ENCODE measurements around the gene KPNA6. TPM values are rescaled to one million over a fixed set of nuclear protein-coding genes. Genes with fewer than 3 reads are reported as not detected.

KPNA6 gene
- total and polyA plus RNA-seq, 9 of the 15 experiments (the other 6 are each of a cell fraction or from before 2014, with no cell fraction given) = 20.1 to 54.6 (median 32.2) TPM

DNA sequence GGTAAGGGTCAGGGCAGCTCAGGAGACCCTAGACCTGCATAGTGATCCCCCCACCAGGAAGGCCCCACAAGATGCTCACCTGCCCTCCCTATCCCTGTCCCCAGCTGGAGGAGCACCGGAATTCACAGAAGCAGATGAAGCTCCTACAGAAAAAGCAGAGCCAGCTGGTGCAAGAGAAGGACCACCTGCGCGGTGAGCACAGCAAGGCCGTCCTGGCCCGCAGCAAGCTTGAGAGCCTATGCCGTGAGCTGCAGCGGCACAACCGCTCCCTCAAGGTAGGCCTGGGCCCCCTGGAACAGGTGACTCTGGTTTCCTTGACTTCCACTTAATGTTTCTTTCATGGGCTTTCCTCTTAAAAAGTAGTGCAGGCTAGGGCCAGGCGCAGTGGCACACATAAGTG is 80.0 kb downstream of the KPNA6 start:
- in situ Hi-C loops (cut with MboI) = no loop called here
- DNase-seq (ENCODE audit: extremely low read depth in 1 of 4, low spot score in 3 of 4) (no peak), ATAC-seq (no peak), FAIRE-seq (no peak)
- Histone ChIP-seq H3K4me3 (no peak overlapping the region), H3K4me1 (replicated peaks in 1 of 2; ENCODE audit: control insufficient read depth in 2 of 2, insufficient read depth in 2 of 2, low read length in 2 of 2) (peaks cover 3% of the 10 kb centered on the region in 2 experiments; a peak in 3 of 5 replicates), H3K27me3 (ENCODE audit: control insufficient read depth in 2 of 2, insufficient read depth in 2 of 2, low read length in 2 of 2) (no peaks in the 10 kb centered on the region), H3K4me2 (ENCODE audit: insufficient read depth, low read length) (no peak overlapping the region), H3K79me2 (ENCODE audit: control insufficient read depth, insufficient read depth, low read length) (peaks cover 36% of the 10 kb centered on the region), H3K27ac (ENCODE audit: extremely low read depth, low read depth, low read length) (no peak overlapping the region), H3K36me3 (ENCODE audit: control insufficient read depth, insufficient read depth, low read length) (peaks cover 91% of the 10 kb centered on the region), H2AFZ (ENCODE audit: low read depth, low read length) (no peak overlapping the region), H3K9me1 (ENCODE audit: control insufficient read depth, insufficient read depth, low read length) (peaks cover 4% of the 10 kb centered on the region), H3K9ac (ENCODE audit: insufficient read depth in 1 of 2, low read depth in 2 of 2, low read length in 2 of 2) (peak overlapping the region in 1 of 2 experiments; percentile 29; a peak in 1 of 4 replicates), H3K9me3 (replicated peaks; ENCODE audit: control insufficient read depth, insufficient read depth, low read depth, low read length) (no peaks in the 10 kb centered on the region), H4K20me1 (replicated peaks; ENCODE audit: control insufficient read depth, insufficient read depth, low read length) (no peaks in the 10 kb centered on the region)
- BruUV-seq (replicated peaks) = no TSS peak
- ChIA-PET POLR2A (interaction anchor here (0.6 to 11.6 kb wide), 4 partner anchors 8 to 114 kb away, joined by 3 to 201 read pairs (median 4); partner anchors contain the start of genes CCDC28B and TXLNA), CTCF (ENCODE audit: low intra/inter-chr PET ratio) (no interaction called here)
- intact Hi-C loops (cut with micrococcal nuclease) = loop anchor here (10.0 kb wide), 1 partner anchor 173 kb away; the partner anchor contains the start of gene KHDRBS1
- over 99% methylated on average over 9 of the region's 9 CpGs for WGBS (ENCODE audit: insufficient coverage, low coverage, missing lambda C conversion rate)
- peak; percentile 54; the same call in 1 of the 2 replicates for TF ChIP-seq RBFOX2 (IDR thresholded peaks at IDR 0.05; ENCODE audit: low read depth, low read length)
- TF ChIP-seq, protein P1, sequence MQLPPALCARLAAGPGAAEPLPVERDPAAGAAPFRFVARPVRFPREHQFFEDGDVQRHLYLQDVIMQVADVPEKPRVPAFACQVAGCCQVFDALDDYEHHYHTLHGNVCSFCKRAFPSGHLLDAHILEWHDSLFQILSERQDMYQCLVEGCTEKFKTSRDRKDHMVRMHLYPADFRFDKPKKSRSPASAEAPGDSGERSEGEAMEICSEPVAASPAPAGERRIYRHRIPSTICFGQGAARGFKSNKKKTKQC (CRISPR knock-in tag; IDR thresholded peaks at IDR 0.05) = no peak

DNA sequence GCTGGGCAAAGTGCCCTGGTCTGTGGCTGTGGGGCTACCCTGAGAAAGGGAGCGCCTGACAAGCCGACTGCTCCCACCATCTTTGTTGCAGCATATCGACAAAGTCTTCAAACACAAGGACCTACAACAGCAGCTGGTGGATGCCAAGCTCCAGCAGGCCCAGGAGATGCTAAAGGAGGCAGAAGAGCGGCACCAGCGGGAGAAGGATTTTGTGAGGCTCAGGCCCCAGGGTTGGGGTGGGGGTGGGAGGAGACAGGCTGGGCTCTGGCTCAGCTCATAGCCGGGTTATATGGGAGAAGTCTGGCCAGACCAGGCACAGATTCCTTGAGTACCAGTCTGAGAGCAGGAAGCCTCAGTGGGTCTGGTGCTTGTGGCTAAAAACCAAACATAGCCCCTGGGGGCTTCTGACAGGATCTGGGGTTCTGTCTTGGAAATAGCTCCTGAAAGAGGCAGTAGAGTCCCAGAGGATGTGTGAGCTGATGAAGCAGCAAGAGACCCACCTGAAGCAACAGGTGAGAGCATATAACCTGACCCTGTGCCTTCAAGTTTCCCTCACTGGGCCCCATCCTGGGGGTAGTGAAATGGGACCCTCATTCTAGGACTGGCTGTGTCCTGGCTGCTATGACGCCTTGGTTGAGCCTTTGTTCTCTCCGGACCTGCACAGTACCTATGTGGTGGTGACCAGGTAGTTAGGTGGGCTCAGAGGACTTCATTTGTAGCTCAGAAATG is 84.5 kb downstream of the KPNA6 start:
- Histone ChIP-seq H3K4me2 (ENCODE audit: insufficient read depth, low read length) (no peak overlapping the region), H4K20me1 (replicated peaks; ENCODE audit: control insufficient read depth, insufficient read depth, low read length) (no peaks in the 10 kb centered on the region; the same call in none of the 2 replicates), H3K4me1 (replicated peaks in 1 of 2; ENCODE audit: control insufficient read depth in 2 of 2, insufficient read depth in 2 of 2, low read length in 2 of 2) (peaks cover 0 to 5% of the 10 kb centered on the region in 2 experiments; a peak in 1 of 5 replicates), H3K9me3 (replicated peaks; ENCODE audit: control insufficient read depth, insufficient read depth, low read depth, low read length) (no peaks in the 10 kb centered on the region), H2AFZ (ENCODE audit: low read depth, low read length) (no peak overlapping the region), H3K27me3 (ENCODE audit: control insufficient read depth in 2 of 2, insufficient read depth in 2 of 2, low read length in 2 of 2) (no peaks in the 10 kb centered on the region), H3K79me2 (ENCODE audit: control insufficient read depth, insufficient read depth, low read length) (peaks cover under 1% of the 10 kb centered on the region; the same call in 1 of the 3 replicates), H3K4me3 (no peak overlapping the region), H3K27ac (ENCODE audit: extremely low read depth, low read depth, low read length) (no peak overlapping the region), H3K9ac (ENCODE audit: insufficient read depth in 1 of 2, low read depth in 2 of 2, low read length in 2 of 2) (peak overlapping the region in 1 of 2 experiments; percentile 19; a peak in 1 of 4 replicates), H3K36me3 (ENCODE audit: control insufficient read depth, insufficient read depth, low read length) (peaks cover 99% of the 10 kb centered on the region), H3K9me1 (ENCODE audit: control insufficient read depth, insufficient read depth, low read length) (no peaks in the 10 kb centered on the region)
- no TSS peak for BruUV-seq (replicated peaks)
- DNase-seq (ENCODE audit: extremely low read depth in 1 of 4, low spot score in 3 of 4) (no peak), ATAC-seq (no peak), FAIRE-seq (no peak)
- WGBS (ENCODE audit: insufficient coverage, low coverage, missing lambda C conversion rate) = 95% methylated on average over 8 of the region's 8 CpGs
- intact Hi-C loops (cut with micrococcal nuclease) = no loop called here
- CTCF ChIA-PET (ENCODE audit: low intra/inter-chr PET ratio) = no interaction called here
- in situ Hi-C loops (cut with MboI) = no loop called here
- TF ChIP-seq POLR2A (conservative IDR thresholded peaks at IDR 0.05) = 0 out of 2 replicates have a peak, but pooled peaks have one; percentile 11
- TF ChIP-seq FOXK1 (CRISPR knock-in tag; IDR thresholded peaks at IDR 0.05; ENCODE audit: borderline replicate concordance) = no peak
- peak; percentile 50; the same call in 1 of the 2 replicates for TF ChIP-seq POLR2G (IDR thresholded peaks at IDR 0.05; ENCODE audit: low read depth, low read length)
- peak; percentile 50 for TF ChIP-seq RBFOX2 (IDR thresholded peaks at IDR 0.05; ENCODE audit: low read depth, low read length)
- POLR2A ChIA-PET = interaction anchor here (0.5 to 10.8 kb wide), 8 partner anchors 8 to 356 kb away, joined by 3 to 201 read pairs (median 6); partner anchors contain the start of genes CCDC28B, DCDC2B, IQCC and TXLNA
